Measurements from ENCODE around the gene CEP112. TPM values are rescaled to one million over a fixed set of nuclear protein-coding genes. Genes with fewer than 3 reads are reported as not detected.
A peak's percentile ranks its signal among the peaks of the same experiment; 100 is the strongest.

The CEP112 gene
- total and polyA plus RNA-seq, 9 of the 15 experiments (the other 6 are each of a cell fraction or from before 2014, with no cell fraction given) = 0.84 TPM; not detected in 8

DNA sequence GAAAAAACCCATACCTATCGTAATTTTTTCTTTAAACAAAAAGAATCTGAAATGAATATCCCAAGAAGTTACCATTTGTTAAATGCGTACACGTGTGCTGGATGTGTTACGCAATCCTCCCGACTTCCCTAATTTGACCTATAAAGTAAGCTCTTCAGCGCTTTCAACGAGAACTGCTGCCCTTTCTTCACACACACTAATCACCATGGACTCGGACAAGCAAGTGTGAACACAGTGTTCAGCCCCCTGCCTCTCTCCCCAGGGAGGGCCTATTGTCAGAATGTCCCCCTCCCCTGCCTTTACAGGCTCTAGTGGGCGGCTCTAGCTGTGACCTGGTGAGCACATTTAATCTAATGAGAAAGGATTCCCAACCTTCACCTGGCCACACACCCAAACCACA is 216.1 kb downstream of the CEP112 start (continued):
- TF ChIP-seq, protein P1, sequence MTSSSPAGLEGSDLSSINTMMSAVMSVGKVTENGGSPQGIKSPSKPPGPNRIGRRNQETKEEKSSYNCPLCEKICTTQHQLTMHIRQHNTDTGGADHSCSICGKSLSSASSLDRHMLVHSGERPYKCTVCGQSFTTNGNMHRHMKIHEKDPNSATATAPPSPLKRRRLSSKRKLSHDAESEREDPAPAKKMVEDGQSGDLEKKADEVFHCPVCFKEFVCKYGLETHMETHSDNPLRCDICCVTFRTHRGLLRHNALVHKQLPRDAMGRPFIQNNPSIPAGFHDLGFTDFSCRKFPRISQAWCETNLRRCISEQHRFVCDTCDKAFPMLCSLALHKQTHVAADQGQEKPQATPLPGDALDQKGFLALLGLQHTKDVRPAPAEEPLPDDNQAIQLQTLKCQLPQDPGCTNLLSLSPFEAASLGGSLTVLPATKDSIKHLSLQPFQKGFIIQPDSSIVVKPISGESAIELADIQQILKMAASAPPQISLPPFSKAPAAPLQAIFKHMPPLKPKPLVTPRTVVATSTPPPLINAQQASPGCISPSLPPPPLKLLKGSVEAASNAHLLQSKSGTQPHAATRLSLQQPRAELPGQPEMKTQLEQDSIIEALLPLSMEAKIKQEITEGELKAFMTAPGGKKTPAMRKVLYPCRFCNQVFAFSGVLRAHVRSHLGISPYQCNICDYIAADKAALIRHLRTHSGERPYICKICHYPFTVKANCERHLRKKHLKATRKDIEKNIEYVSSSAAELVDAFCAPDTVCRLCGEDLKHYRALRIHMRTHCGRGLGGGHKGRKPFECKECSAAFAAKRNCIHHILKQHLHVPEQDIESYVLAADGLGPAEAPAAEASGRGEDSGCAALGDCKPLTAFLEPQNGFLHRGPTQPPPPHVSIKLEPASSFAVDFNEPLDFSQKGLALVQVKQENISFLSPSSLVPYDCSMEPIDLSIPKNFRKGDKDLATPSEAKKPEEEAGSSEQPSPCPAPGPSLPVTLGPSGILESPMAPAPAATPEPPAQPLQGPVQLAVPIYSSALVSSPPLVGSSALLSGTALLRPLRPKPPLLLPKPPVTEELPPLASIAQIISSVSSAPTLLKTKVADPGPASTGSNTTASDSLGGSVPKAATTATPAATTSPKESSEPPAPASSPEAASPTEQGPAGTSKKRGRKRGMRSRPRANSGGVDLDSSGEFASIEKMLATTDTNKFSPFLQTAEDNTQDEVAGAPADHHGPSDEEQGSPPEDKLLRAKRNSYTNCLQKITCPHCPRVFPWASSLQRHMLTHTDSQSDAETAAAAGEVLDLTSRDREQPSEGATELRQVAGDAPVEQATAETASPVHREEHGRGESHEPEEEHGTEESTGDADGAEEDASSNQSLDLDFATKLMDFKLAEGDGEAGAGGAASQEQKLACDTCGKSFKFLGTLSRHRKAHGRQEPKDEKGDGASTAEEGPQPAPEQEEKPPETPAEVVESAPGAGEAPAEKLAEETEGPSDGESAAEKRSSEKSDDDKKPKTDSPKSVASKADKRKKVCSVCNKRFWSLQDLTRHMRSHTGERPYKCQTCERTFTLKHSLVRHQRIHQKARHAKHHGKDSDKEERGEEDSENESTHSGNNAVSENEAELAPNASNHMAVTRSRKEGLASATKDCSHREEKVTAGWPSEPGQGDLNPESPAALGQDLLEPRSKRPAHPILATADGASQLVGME (CRISPR knock-in tag; IDR thresholded peaks at IDR 0.05) = no peak
- TF ChIP-seq, protein P2, sequence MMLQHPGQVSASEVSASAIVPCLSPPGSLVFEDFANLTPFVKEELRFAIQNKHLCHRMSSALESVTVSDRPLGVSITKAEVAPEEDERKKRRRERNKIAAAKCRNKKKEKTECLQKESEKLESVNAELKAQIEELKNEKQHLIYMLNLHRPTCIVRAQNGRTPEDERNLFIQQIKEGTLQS (IDR thresholded peaks at IDR 0.05) = peak; percentile 31; the same call in 1 of the 2 replicates
- TF ChIP-seq, protein P2 (CRISPR knock-in tag; conservative IDR thresholded peaks at IDR 0.05) = no peak
- TF ChIP-seq, protein P3, sequence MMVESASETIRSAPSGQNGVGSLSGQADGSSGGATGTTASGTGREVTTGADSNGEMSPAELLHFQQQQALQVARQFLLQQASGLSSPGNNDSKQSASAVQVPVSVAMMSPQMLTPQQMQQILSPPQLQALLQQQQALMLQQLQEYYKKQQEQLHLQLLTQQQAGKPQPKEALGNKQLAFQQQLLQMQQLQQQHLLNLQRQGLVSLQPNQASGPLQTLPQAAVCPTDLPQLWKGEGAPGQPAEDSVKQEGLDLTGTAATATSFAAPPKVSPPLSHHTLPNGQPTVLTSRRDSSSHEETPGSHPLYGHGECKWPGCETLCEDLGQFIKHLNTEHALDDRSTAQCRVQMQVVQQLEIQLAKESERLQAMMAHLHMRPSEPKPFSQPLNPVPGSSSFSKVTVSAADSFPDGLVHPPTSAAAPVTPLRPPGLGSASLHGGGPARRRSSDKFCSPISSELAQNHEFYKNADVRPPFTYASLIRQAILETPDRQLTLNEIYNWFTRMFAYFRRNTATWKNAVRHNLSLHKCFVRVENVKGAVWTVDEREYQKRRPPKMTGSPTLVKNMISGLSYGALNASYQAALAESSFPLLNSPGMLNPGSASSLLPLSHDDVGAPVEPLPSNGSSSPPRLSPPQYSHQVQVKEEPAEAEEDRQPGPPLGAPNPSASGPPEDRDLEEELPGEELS (CRISPR knock-in tag; IDR thresholded peaks at IDR 0.05; ENCODE audit: borderline replicate concordance) = no peak
